ENCODE data around the gene DIP2B. TPM values are rescaled to one million over a fixed set of nuclear protein-coding genes. Genes with fewer than 3 reads are reported as not detected.

DIP2B gene
- polyA plus RNA-seq, 1 donor from 2014 or later, result 44.0 TPM

DNA sequence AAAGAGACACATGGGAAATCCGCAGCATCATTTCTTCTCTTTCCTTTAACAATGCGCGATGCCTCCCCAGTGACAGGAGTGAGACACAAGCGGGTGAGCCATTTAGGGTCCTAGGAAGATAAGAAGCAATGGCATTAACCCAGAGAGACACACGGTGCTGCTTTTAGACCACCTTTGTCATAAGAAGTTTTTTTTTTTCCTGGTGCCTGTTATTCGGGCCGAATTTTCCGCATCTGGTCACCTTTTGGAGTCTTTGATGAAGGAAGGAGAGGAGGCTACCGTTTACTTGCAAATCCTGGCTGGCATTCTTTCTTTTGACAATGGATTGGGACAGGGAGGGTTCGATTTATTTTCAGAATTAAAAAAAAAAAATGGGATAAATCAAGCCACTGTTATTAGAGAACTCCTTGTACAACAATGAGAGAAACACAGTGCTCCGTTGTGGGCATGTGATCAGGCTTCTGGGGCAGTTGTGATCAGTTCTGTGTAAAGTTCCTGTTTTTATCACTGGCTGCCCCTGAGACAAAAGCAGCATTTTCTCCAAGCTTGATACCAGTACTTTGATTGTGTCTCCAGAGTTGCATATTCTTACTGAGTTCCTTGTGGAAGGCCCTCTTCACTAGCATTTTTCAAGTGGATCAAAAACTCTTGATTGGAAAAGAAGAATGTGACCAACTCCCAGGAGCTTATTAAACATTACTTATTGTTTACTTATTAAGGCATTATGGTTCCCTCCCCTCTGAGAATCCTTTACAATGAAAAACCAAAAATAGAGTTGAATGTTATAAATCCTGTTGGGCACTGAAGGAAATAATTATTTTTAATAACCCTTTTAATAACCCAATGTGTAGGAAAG, 1.1 kb downstream of the DIP2B start:
- Histone ChIP-seq H3K79me2 (replicated peaks; ENCODE audit: insufficient read depth, low read length) (peaks cover 55% of the 10 kb centered on the region), H2AFZ (ENCODE audit: low read depth, low read length) (peak overlapping the region; percentile 63), H3K36me3 (ENCODE audit: insufficient read depth, low read length) (no peaks in the 10 kb centered on the region), H3K4me3 (ENCODE audit: low read length) (peak overlapping the region; percentile 71), H4K20me1 (ENCODE audit: insufficient read depth) (peaks cover 4% of the 10 kb centered on the region), H3K9me3 (ENCODE audit: low read length) (no peaks in the 10 kb centered on the region), H3K9me2 (ENCODE audit: insufficient read depth, low read length) (no peaks in the 10 kb centered on the region), H3K27ac (ENCODE audit: low read length) (peak overlapping the region; percentile 89), H3K9ac (ENCODE audit: low read length) (peak overlapping the region; percentile 93), H3K4me2 (ENCODE audit: low read length) (peak overlapping the region; percentile 99), H3F3A (ENCODE audit: insufficient read depth, low read length, poor library complexity, severe bottlenecking) (no peaks in the 10 kb centered on the region), H3K27me3 (ENCODE audit: insufficient read depth, low read depth, low read length) (no peaks in the 10 kb centered on the region)
- TF ChIP-seq EZH2 (IDR thresholded peaks at IDR 0.05; ENCODE audit: borderline replicate concordance, insufficient read depth, low read length, poor library complexity, severe bottlenecking) (no peak), TAF1 (IDR thresholded peaks at IDR 0.05; ENCODE audit: low read depth) (no peak), SMC3 (conservative IDR thresholded peaks at IDR 0.05; ENCODE audit: poor library complexity) (no peak), POLR2AphosphoS5 (IDR thresholded peaks at IDR 0.05) (no peak)

DNA sequence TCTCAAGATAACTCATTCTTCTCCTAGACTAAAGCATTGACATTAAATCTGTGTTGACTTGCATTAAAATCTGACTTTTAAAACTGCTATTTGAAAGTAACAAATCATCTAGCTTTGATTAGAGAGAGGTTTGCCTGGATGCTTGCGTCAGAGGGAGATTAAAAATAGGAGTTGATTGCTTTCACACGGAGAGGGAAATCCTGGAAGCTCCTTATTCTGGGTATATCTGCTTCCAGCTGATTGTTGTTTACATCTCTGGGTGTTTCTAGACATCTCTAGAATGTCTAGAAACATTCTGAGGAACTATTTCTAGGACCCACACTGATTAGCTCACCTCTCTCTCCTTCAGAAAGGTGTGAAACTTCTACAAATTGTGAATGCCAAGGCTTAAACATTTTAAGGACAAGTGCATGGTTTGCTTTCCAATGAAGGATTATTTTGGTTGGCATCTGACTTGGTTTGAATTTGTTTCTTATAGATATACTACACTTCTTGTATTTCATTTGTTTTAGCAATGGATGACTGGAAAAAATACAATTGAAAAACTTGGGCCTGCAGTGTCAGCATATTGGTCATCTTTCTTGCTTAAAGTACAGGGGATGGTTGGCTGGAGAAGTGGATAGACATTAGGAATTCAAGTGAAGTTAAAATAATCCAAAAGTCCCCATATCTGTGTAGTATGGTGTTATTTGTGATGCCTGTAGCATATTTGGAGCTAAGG, 2.1 kb downstream of the DIP2B start:
- no peak for TF ChIP-seq EP300 (conservative IDR thresholded peaks at IDR 0.05; ENCODE audit: poor library complexity, severe bottlenecking)
- no peak for TF ChIP-seq RAD21 (conservative IDR thresholded peaks at IDR 0.05)
- no peak for TF ChIP-seq EZH2 (IDR thresholded peaks at IDR 0.05; ENCODE audit: borderline replicate concordance, insufficient read depth, low read length, poor library complexity, severe bottlenecking)
- TF ChIP-seq, protein P1, sequence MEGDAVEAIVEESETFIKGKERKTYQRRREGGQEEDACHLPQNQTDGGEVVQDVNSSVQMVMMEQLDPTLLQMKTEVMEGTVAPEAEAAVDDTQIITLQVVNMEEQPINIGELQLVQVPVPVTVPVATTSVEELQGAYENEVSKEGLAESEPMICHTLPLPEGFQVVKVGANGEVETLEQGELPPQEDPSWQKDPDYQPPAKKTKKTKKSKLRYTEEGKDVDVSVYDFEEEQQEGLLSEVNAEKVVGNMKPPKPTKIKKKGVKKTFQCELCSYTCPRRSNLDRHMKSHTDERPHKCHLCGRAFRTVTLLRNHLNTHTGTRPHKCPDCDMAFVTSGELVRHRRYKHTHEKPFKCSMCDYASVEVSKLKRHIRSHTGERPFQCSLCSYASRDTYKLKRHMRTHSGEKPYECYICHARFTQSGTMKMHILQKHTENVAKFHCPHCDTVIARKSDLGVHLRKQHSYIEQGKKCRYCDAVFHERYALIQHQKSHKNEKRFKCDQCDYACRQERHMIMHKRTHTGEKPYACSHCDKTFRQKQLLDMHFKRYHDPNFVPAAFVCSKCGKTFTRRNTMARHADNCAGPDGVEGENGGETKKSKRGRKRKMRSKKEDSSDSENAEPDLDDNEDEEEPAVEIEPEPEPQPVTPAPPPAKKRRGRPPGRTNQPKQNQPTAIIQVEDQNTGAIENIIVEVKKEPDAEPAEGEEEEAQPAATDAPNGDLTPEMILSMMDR (IDR thresholded peaks at IDR 0.05; ENCODE audit: poor library complexity, severe bottlenecking), result no peak
- no peak for TF ChIP-seq MXI1 (conservative IDR thresholded peaks at IDR 0.05; ENCODE audit: poor library complexity, severe bottlenecking)
- no peak for TF ChIP-seq SMC3 (conservative IDR thresholded peaks at IDR 0.05; ENCODE audit: poor library complexity)
- no peak for TF ChIP-seq TAF1 (IDR thresholded peaks at IDR 0.05; ENCODE audit: low read depth)
- TF ChIP-seq POLR2AphosphoS5 (IDR thresholded peaks at IDR 0.05), result no peak
- TF ChIP-seq, protein P2, sequence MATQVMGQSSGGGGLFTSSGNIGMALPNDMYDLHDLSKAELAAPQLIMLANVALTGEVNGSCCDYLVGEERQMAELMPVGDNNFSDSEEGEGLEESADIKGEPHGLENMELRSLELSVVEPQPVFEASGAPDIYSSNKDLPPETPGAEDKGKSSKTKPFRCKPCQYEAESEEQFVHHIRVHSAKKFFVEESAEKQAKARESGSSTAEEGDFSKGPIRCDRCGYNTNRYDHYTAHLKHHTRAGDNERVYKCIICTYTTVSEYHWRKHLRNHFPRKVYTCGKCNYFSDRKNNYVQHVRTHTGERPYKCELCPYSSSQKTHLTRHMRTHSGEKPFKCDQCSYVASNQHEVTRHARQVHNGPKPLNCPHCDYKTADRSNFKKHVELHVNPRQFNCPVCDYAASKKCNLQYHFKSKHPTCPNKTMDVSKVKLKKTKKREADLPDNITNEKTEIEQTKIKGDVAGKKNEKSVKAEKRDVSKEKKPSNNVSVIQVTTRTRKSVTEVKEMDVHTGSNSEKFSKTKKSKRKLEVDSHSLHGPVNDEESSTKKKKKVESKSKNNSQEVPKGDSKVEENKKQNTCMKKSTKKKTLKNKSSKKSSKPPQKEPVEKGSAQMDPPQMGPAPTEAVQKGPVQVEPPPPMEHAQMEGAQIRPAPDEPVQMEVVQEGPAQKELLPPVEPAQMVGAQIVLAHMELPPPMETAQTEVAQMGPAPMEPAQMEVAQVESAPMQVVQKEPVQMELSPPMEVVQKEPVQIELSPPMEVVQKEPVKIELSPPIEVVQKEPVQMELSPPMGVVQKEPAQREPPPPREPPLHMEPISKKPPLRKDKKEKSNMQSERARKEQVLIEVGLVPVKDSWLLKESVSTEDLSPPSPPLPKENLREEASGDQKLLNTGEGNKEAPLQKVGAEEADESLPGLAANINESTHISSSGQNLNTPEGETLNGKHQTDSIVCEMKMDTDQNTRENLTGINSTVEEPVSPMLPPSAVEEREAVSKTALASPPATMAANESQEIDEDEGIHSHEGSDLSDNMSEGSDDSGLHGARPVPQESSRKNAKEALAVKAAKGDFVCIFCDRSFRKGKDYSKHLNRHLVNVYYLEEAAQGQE (IDR thresholded peaks at IDR 0.05; ENCODE audit: borderline replicate concordance), result no peak
- Histone ChIP-seq H2AFZ (ENCODE audit: low read depth, low read length) (no peak overlapping the region), H3K9me2 (ENCODE audit: insufficient read depth, low read length) (no peaks in the 10 kb centered on the region), H3K4me3 (ENCODE audit: low read length) (peak overlapping the region; percentile 71), H3F3A (ENCODE audit: insufficient read depth, low read length, poor library complexity, severe bottlenecking) (no peaks in the 10 kb centered on the region), H3K9ac (ENCODE audit: low read length) (peak overlapping the region; percentile 93), H3K27ac (ENCODE audit: low read length) (peak overlapping the region; percentile 89), H4K20me1 (ENCODE audit: insufficient read depth) (peaks cover 4% of the 10 kb centered on the region), H3K27me3 (ENCODE audit: insufficient read depth, low read depth, low read length) (no peaks in the 10 kb centered on the region), H3K9me3 (ENCODE audit: low read length) (no peaks in the 10 kb centered on the region), H3K79me2 (replicated peaks; ENCODE audit: insufficient read depth, low read length) (peaks cover 64% of the 10 kb centered on the region), H3K36me3 (ENCODE audit: insufficient read depth, low read length) (no peaks in the 10 kb centered on the region), H3K4me2 (ENCODE audit: low read length) (peak overlapping the region; percentile 99)

Measured in neural cell (in vitro differentiated cells).